H9 (cell line): ENCODE measurements around the gene KIF12. TPM values are rescaled to one million over a fixed set of nuclear protein-coding genes. Genes with fewer than 3 reads are reported as not detected.

Source experiments
- DNase-seq: peaks from one replicate; pipeline ENCODE4 v3.0.0-alpha.2; 2017
- H2AFZ ChIP-seq: one replicate; pipeline ENCODE4 v1.6.1; 2013; ENCODE audit warnings: mild to moderate bottlenecking, low read length, control low read depth, moderate library complexity
- H2AK5ac ChIP-seq: 2 replicates; pipeline ENCODE4 v1.6.1; 2013; ENCODE audit warnings: low read length, control low read depth, mixed read lengths; ENCODE audit not compliant: insufficient read length
- H2BK120ac ChIP-seq: one replicate; pipeline ENCODE4 v1.6.1; 2013; ENCODE audit warnings: low read depth, mild to moderate bottlenecking, low read length, control low read depth, inconsistent platforms; ENCODE audit not compliant: poor library complexity, severe bottlenecking
- H2BK12ac ChIP-seq: 2 replicates; pipeline ENCODE4 v1.6.1; 2013; ENCODE audit warnings: low read length, control low read depth, mixed read lengths, low read depth; ENCODE audit not compliant: insufficient read length
- H2BK15ac ChIP-seq: 2 replicates; pipeline ENCODE4 v1.6.1; 2013; ENCODE audit warnings: low read depth, low read length, control low read depth
- H2BK20ac ChIP-seq: one replicate; pipeline ENCODE4 v1.6.1; 2013; ENCODE audit warnings: low read depth, mild to moderate bottlenecking, low read length, control low read depth, inconsistent platforms; ENCODE audit not compliant: poor library complexity, severe bottlenecking
- H2BK5ac ChIP-seq: 2 replicates; pipeline ENCODE4 v1.6.1; 2013; ENCODE audit warnings: low read length, control low read depth, mixed read lengths; ENCODE audit not compliant: insufficient read length
- H3K14ac ChIP-seq: 2 replicates; pipeline ENCODE4 v1.6.1; 2013; ENCODE audit warnings: low read length, control low read depth; ENCODE audit not compliant: insufficient read depth
- H3K18ac ChIP-seq: 2 replicates; pipeline ENCODE4 v1.6.1; 2013; ENCODE audit warnings: low read depth, mild to moderate bottlenecking, mixed read lengths, low read length, control low read depth; ENCODE audit not compliant: insufficient read length
- H3K23ac ChIP-seq: 2 replicates; pipeline ENCODE4 v1.6.1; 2013; ENCODE audit warnings: low read length, control low read depth, mixed read lengths, low read depth; ENCODE audit not compliant: insufficient read length
- H3K23me2 ChIP-seq: 2 replicates; pipeline ENCODE4 v1.6.1; 2013; ENCODE audit warnings: low read depth, mild to moderate bottlenecking, mixed read lengths, low read length, control low read depth; ENCODE audit not compliant: insufficient read length, poor library complexity, severe bottlenecking
- H3K27ac ChIP-seq: 2 replicates; pipeline ENCODE4 v1.5.1; 2013; ENCODE audit warnings: low read length, control low read depth, mixed read lengths, low read depth; ENCODE audit not compliant: insufficient read length
- H3K27me3 ChIP-seq: 2 replicates; pipeline ENCODE4 v1.6.1; 2013; ENCODE audit warnings: low read length, control low read depth, inconsistent platforms; ENCODE audit not compliant: insufficient read depth
- H3K4ac ChIP-seq: 2 replicates; pipeline ENCODE4 v1.6.1; 2013; ENCODE audit warnings: low read depth, mild to moderate bottlenecking, control low read depth, inconsistent platforms, low read length, moderate library complexity
- H3K4me1 ChIP-seq: 2 replicates; pipeline ENCODE4 v1.6.1; 2013; ENCODE audit warnings: low read length, control low read depth, inconsistent platforms; ENCODE audit not compliant: insufficient read depth
- H3K4me2 ChIP-seq: 2 replicates; pipeline ENCODE4 v1.6.1; 2013; ENCODE audit warnings: low read length, control low read depth, mixed read lengths; ENCODE audit not compliant: insufficient read length, insufficient read depth
- H3K56ac ChIP-seq: 2 replicates; pipeline ENCODE4 v1.6.1; 2013; ENCODE audit warnings: low read depth, mild to moderate bottlenecking, mixed read lengths, low read length, control low read depth; ENCODE audit not compliant: insufficient read length
- H3K79me1 ChIP-seq: 2 replicates; pipeline ENCODE4 v1.6.1; 2013; ENCODE audit warnings: low read depth, mild to moderate bottlenecking, moderate library complexity, low read length, control low read depth, inconsistent platforms; ENCODE audit not compliant: insufficient read depth, poor library complexity, severe bottlenecking
- H3K79me2 ChIP-seq: 2 replicates; pipeline ENCODE4 v1.6.1; 2013; ENCODE audit warnings: low read length, control low read depth, inconsistent platforms; ENCODE audit not compliant: insufficient read depth
- H3K9ac ChIP-seq: 2 replicates; pipeline ENCODE4 v1.6.1; 2013; ENCODE audit warnings: low read length, control low read depth, mixed read lengths; ENCODE audit not compliant: insufficient read length; ENCODE audit errors: extremely low read depth
- H3K9me3 ChIP-seq: one replicate; pipeline ENCODE4 v1.6.1; 2013; ENCODE audit warnings: low read depth, low read length, inconsistent platforms; ENCODE audit not compliant: control insufficient read depth
- H3T11ph ChIP-seq: one replicate; pipeline ENCODE4 v1.6.1; 2013; ENCODE audit warnings: mild to moderate bottlenecking, low read length, control low read depth, inconsistent platforms
- H4K20me1 ChIP-seq: one replicate; pipeline ENCODE4 v1.6.1; 2013; ENCODE audit not compliant: control insufficient read depth, insufficient read length, insufficient read depth
- H4K5ac ChIP-seq: 2 replicates; pipeline ENCODE4 v1.6.1; 2013; ENCODE audit warnings: low read depth, mild to moderate bottlenecking, mixed read lengths, low read length, control low read depth; ENCODE audit not compliant: insufficient read length
- H4K8ac ChIP-seq: replicated peaks from 2 replicates; pipeline ENCODE4 v1.6.1; 2013; ENCODE audit warnings: low read length, control low read depth, mixed read lengths, low read depth; ENCODE audit not compliant: insufficient read length
- H4K91ac ChIP-seq: 2 replicates; pipeline ENCODE4 v1.6.1; 2013; ENCODE audit warnings: low read depth, mild to moderate bottlenecking, moderate library complexity, mixed read lengths, low read length, control low read depth; ENCODE audit not compliant: insufficient read length
- H3K27ac Mint-ChIP-seq, 3 experiments: 2 replicates in 2 of 3; 3 replicates in 1 of 3; pipeline ENCODE4 v1.8.0; 2020 to 2021; ENCODE audit warnings: mixed read lengths in 3 of 3, mild to moderate bottlenecking in 1 of 3, moderate library complexity in 1 of 3
- H3K27me3 Mint-ChIP-seq: 2 replicates; pipeline ENCODE4 v1.8.0; 2021; ENCODE audit warnings: low read depth, mild to moderate bottlenecking, moderate library complexity, mixed read lengths
- H3K36me3 Mint-ChIP-seq, 3 experiments: 2 replicates in 2 of 3; 3 replicates in 1 of 3; pipeline ENCODE4 v1.8.0; 2020 to 2021; ENCODE audit warnings: low read depth in 3 of 3, mixed read lengths in 3 of 3; ENCODE audit not compliant: insufficient read depth in 1 of 3
- H3K4me1 Mint-ChIP-seq, 2 experiments: 2 replicates each; pipeline ENCODE4 v1.8.0; 2020; ENCODE audit warnings: mixed read lengths in 2 of 2
- H3K4me3 Mint-ChIP-seq, 2 experiments: 2 replicates in 1 of 2; 3 replicates in 1 of 2; pipeline ENCODE4 v1.8.0; 2020 to 2021; ENCODE audit warnings: mild to moderate bottlenecking in 2 of 2, mixed read lengths in 2 of 2, moderate library complexity in 1 of 2
- H3K9me3 Mint-ChIP-seq, 2 experiments: 2 replicates in 1 of 2; 3 replicates in 1 of 2; pipeline ENCODE4 v1.8.0; 2020; ENCODE audit warnings: mild to moderate bottlenecking in 2 of 2, mixed read lengths in 2 of 2, moderate library complexity in 1 of 2
- CTCF ChIP-seq: fragments of 200-600 bp; sonication (generic); conservative IDR thresholded peaks from 3 replicates; pipeline ENCODE4 v1.8.0; 2021; ENCODE audit warnings: antibody characterized with exemption, mild to moderate bottlenecking
- WGBS: extraction: QIAGEN DNeasy Blood & Tissue Kit; methylation state at CpG from one replicate; pipeline ENCODE4 v1.1.7; 2013; ENCODE audit warnings: missing lambda C conversion rate, low lambda C conversion rate, mixed read lengths; ENCODE audit not compliant: insufficient read length; ENCODE audit errors: extremely low coverage; 5-methylcytosine and 5-hydroxymethylcytosine counted together
- total RNA-seq: library from RNA; stranded (reverse); gene quantifications from 2 replicates; pipeline ENCODE4 v1.2.1, GENCODE V29; 2021

KIF12 gene
- total RNA-seq, 1 experiment from 2014 or later, result 3.3 TPM

- Mint-ChIP-seq H3K27me3 (peaks cover 16% of the 10 kb centered on the region), H3K4me3 (no peak overlapping the region), H3K9me3 (no peaks in the 10 kb centered on the region; a peak in 1 of 5 replicates), H3K36me3 (peaks cover 0 to 11% (median 0%) of the 10 kb centered on the region in 3 experiments; a peak in 3 of 7 replicates), H3K4me1 (no peaks in the 10 kb centered on the region), H3K27ac (peak overlapping the region in 1 of 3 experiments; percentile 57; a peak in 1 of 7 replicates)
- H3K18ac ChIP-seq, result no peak overlapping the region
- no peak overlapping the region for H4K8ac ChIP-seq
- no peak overlapping the region for H3K56ac ChIP-seq
- no peak overlapping the region for H2BK12ac ChIP-seq
- H4K5ac ChIP-seq, result no peak overlapping the region
- no peak overlapping the region for H2BK120ac ChIP-seq
- no peaks in the 10 kb centered on the region for H3K79me2 ChIP-seq
- H3K23ac ChIP-seq, result no peak overlapping the region
- H2BK15ac ChIP-seq, result no peak overlapping the region
- DNase-seq, result peak; percentile 16
- no peaks in the 10 kb centered on the region for H3K4me1 ChIP-seq
- H4K91ac ChIP-seq, result no peak overlapping the region
- no peaks in the 10 kb centered on the region for H3K79me1 ChIP-seq
- H3K27me3 ChIP-seq, result no peaks in the 10 kb centered on the region
- H3K27ac ChIP-seq, result no peak overlapping the region
- no peak overlapping the region for H3K9ac ChIP-seq
- no peak overlapping the region for H3K4me2 ChIP-seq
- no peak overlapping the region for H3T11ph ChIP-seq
- no peak overlapping the region for H2AFZ ChIP-seq
- H4K20me1 ChIP-seq, result no peaks in the 10 kb centered on the region
- H2BK5ac ChIP-seq, result no peak overlapping the region
- no peaks in the 10 kb centered on the region for H3K23me2 ChIP-seq
- H2AK5ac ChIP-seq, result no peak overlapping the region
- no peak overlapping the region for H3K4ac ChIP-seq
- WGBS, result no CpG with 5 or more reads among the region's 4 CpGs
- H3K14ac ChIP-seq, result peak overlapping the region; percentile 49; the same call in 1 of the 2 replicates
- no peak overlapping the region for H2BK20ac ChIP-seq
- no peak for TF ChIP-seq CTCF
- no peaks in the 10 kb centered on the region for H3K9me3 ChIP-seq
Measured at GRCh38 chr9:114061830-114062474, 37.1 kb downstream of the KIF12 start.
